OCI-LY3 (cell line): ENCODE results near the gene THEM5.

Experiments
- H2AFZ ChIP-seq: fragments of 200-600, 300-600 bp; shearing (Covaris generic); 2 replicates; pipeline ENCODE4 v1.6.0; 2014; ENCODE audit warnings: antibody characterized with exemption, low read depth, low read length
- H3K27ac ChIP-seq: fragments of 200-600, 300-600 bp; sonication (generic); 2 replicates; pipeline ENCODE4 v1.5.1; 2014; ENCODE audit warnings: mild to moderate bottlenecking, low read length, moderate library complexity, mixed read lengths
- H3K27me3 ChIP-seq: fragments of 200-600, 300-600 bp; sonication (generic); 2 replicates; pipeline ENCODE4 v1.6.1; 2014; ENCODE audit warnings: low read depth, low read length, mixed read lengths
- H3K36me3 ChIP-seq: fragments of 200-600, 300-600 bp; sonication (generic); replicated peaks from 2 replicates; pipeline ENCODE3; 2014; ENCODE audit warnings: low read depth, low read length, mixed read lengths
- H3K4me1 ChIP-seq: fragments of 300-600, 200-600 bp; sonication (generic); 2 replicates; pipeline ENCODE4 v1.6.1; 2014; ENCODE audit warnings: low read length, mixed read lengths
- H3K4me2 ChIP-seq: fragments of 200-600, 300-600 bp; sonication (generic); 2 replicates; pipeline ENCODE4 v1.6.1; 2014; ENCODE audit warnings: low read length, mixed read lengths
- H3K4me3 ChIP-seq: fragments of 300-600, 200-600 bp; sonication (generic); 2 replicates; pipeline ENCODE4 v1.5.1; 2014; ENCODE audit warnings: antibody characterized with exemption, mild to moderate bottlenecking, low read length, moderate library complexity
- H3K79me2 ChIP-seq: fragments of 300-600, 200-600 bp; shearing (Covaris generic); 2 replicates; pipeline ENCODE4 v1.6.1; 2014; ENCODE audit warnings: mild to moderate bottlenecking, low read length, mixed read lengths
- H3K9ac ChIP-seq: fragments of 300-600, 200-600 bp; shearing (Covaris generic); 2 replicates; pipeline ENCODE4 v1.6.0; 2014; ENCODE audit warnings: mild to moderate bottlenecking, low read length, moderate library complexity
- H3K9me3 ChIP-seq: fragments of 200-600, 300-600 bp; shearing (Covaris generic); 2 replicates; pipeline ENCODE4 v1.6.1; 2014; ENCODE audit warnings: low read length, mixed read lengths; ENCODE audit not compliant: insufficient read depth
- H4K20me1 ChIP-seq: fragments of 200-600, 300-600 bp; sonication (generic); 2 replicates; pipeline ENCODE4 v1.6.1; 2016; ENCODE audit warnings: low read length, mixed read lengths; ENCODE audit not compliant: insufficient read depth
- EZH2phosphoT487 ChIP-seq: fragments of 200-600 bp; shearing (Covaris generic); IDR thresholded peaks from 2 replicates; pipeline ENCODE4 v1.6.1; 2018; ENCODE audit warnings: antibody characterized with exemption, mixed run types, low read depth
- TF ChIP-seq, protein P1 (sequence below): fragments of 200-600, 300-600 bp; sonication (generic); IDR thresholded peaks from 2 replicates; pipeline ENCODE4 v1.5.1; 2014; ENCODE audit warnings: antibody characterized with exemption, low read length, low read depth

THEM5 gene

DNA sequence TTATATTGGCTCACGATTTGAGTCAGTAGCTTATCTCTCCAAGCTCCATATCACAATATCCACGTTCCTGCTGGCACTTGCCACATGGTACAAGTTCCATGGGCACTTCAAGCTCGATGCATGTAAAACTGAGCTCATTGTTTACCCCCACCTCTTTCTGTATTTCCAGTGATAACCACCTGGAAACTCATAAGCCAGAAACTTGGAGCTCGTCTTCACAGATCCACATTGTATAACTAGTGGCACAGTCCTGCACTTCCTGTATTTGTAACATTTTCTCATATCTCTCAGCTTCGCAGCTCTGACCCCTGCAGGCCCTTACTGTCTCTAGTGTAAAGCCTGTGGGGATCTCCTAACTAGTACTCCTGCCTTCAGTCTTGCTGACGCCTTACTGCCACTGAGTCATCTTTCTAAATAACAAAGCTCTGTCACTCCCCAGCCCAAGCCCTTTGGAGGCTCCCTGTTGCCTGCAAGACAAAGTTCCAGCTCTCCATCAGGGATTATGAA, 7.4 kb downstream of the THEM5 start:
- Histone ChIP-seq H3K4me1 (peaks cover 22% of the 10 kb centered on the region), H3K27ac (no peak overlapping the region), H3K79me2 (no peaks in the 10 kb centered on the region), H3K9ac (no peak overlapping the region), H2AFZ (peak overlapping the region; percentile 70; the same call in 1 of the 2 replicates), H3K9me3 (no peaks in the 10 kb centered on the region), H3K27me3 (no peaks in the 10 kb centered on the region), H4K20me1 (no peaks in the 10 kb centered on the region), H3K4me3 (no peak overlapping the region), H3K36me3 (no peaks in the 10 kb centered on the region), H3K4me2 (peak overlapping the region; percentile 20; the same call in 1 of the 2 replicates)
- TF ChIP-seq, protein P1, sequence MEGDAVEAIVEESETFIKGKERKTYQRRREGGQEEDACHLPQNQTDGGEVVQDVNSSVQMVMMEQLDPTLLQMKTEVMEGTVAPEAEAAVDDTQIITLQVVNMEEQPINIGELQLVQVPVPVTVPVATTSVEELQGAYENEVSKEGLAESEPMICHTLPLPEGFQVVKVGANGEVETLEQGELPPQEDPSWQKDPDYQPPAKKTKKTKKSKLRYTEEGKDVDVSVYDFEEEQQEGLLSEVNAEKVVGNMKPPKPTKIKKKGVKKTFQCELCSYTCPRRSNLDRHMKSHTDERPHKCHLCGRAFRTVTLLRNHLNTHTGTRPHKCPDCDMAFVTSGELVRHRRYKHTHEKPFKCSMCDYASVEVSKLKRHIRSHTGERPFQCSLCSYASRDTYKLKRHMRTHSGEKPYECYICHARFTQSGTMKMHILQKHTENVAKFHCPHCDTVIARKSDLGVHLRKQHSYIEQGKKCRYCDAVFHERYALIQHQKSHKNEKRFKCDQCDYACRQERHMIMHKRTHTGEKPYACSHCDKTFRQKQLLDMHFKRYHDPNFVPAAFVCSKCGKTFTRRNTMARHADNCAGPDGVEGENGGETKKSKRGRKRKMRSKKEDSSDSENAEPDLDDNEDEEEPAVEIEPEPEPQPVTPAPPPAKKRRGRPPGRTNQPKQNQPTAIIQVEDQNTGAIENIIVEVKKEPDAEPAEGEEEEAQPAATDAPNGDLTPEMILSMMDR, result no peak
- TF ChIP-seq EZH2phosphoT487, result no peak

GRCh38 chr1:151843398-151843797, 10.1 kb downstream of the THEM5 start:
- Histone ChIP-seq H3K4me3 (no peak overlapping the region), H4K20me1 (no peaks in the 10 kb centered on the region), H3K27ac (no peak overlapping the region), H3K36me3 (no peaks in the 10 kb centered on the region), H2AFZ (no peak overlapping the region), H3K27me3 (no peaks in the 10 kb centered on the region), H3K79me2 (no peaks in the 10 kb centered on the region), H3K9ac (no peak overlapping the region), H3K4me1 (peaks cover 18% of the 10 kb centered on the region), H3K9me3 (no peaks in the 10 kb centered on the region), H3K4me2 (no peak overlapping the region)
- TF ChIP-seq, protein P1, result no peak
- no peak for TF ChIP-seq EZH2phosphoT487

GRCh38 chr1:151841141-151841540, 12.4 kb downstream of the THEM5 start:
- H3K27me3 ChIP-seq, result no peaks in the 10 kb centered on the region
- no peak overlapping the region for H3K9ac ChIP-seq
- H2AFZ ChIP-seq, result no peak overlapping the region
- no peaks in the 10 kb centered on the region for H4K20me1 ChIP-seq
- H3K4me1 ChIP-seq, result peaks cover 13% of the 10 kb centered on the region
- H3K4me3 ChIP-seq, result no peak overlapping the region
- no peaks in the 10 kb centered on the region for H3K79me2 ChIP-seq
- H3K4me2 ChIP-seq, result no peak overlapping the region
- H3K36me3 ChIP-seq, result no peaks in the 10 kb centered on the region
- no peak overlapping the region for H3K27ac ChIP-seq
- no peaks in the 10 kb centered on the region for H3K9me3 ChIP-seq
- TF ChIP-seq, protein P1, result no peak
- TF ChIP-seq EZH2phosphoT487, result no peak

DNA sequence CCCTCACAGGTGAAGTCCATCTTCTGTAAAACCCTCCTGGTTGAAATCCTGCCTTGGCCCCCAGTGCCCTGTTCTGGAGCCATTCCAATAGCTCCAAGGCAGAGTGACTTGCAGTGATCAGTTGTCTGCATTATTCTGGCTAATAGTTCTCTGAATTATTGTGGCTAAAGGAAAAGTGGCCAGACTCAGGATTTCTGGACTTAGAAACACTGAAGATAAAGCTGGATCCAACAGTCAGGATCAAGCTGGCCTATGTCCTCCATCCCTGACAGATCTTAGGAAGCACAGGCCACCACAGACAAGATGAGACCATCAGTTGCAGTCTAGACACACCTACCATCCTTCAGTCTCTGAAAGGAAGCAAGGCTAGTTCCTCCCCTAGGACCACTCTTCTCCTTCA, 13.1 kb downstream of the THEM5 start:
- no peak overlapping the region for H3K4me2 ChIP-seq
- H3K4me1 ChIP-seq, result peaks cover 11% of the 10 kb centered on the region
- TF ChIP-seq EZH2phosphoT487, result no peak
- TF ChIP-seq, protein P1, result no peak
- no peaks in the 10 kb centered on the region for H3K9me3 ChIP-seq
- H3K9ac ChIP-seq, result no peak overlapping the region
- no peak overlapping the region for H3K27ac ChIP-seq
- H3K79me2 ChIP-seq, result no peaks in the 10 kb centered on the region
- no peaks in the 10 kb centered on the region for H4K20me1 ChIP-seq
- no peak overlapping the region for H2AFZ ChIP-seq
- H3K27me3 ChIP-seq, result no peaks in the 10 kb centered on the region
- H3K4me3 ChIP-seq, result no peak overlapping the region
- no peaks in the 10 kb centered on the region for H3K36me3 ChIP-seq
